Measurements from ENCODE around the gene YPEL1. TPM values are rescaled to one million over a fixed set of nuclear protein-coding genes. Genes with fewer than 3 reads are reported as not detected.

The YPEL1 gene
- total RNA-seq: 10 to 100 TPM in 1 of 2 experiments, 1 to 10 TPM in 1; 8.9 to 11.0 TPM

GRCh38 chr22:21735200-21736083 lies at the start of gene YPEL1:
Gene YPEL1, minus strand, starts transcription at chr22:21735794. Its CDS starts 25,050 bp downstream, at chr22:21710744.
- ChIA-PET CTCF (interaction anchor here (0.7 to 2.1 kb wide), 2 partner anchors 9 to 26 kb away, joined by 3 to 7 read pairs; no protein-coding TSS in a partner anchor), POLR2A (interaction anchor here (0.6 kb wide), 1 partner anchor 14 kb away, joined by 10 read pairs; no protein-coding TSS in a partner anchor)
- DNase-seq: peak; percentile 94
- Mint-ChIP-seq H3K27ac (peak within 1 kb of the TSS; percentile 96), H3K4me1 (peaks cover 21% of the 10 kb centered on the region), H3K36me3 (ENCODE audit: low read depth) (no peaks in the 10 kb centered on the region), H3K9me3 (no peaks in the 10 kb centered on the region), H3K4me3 (peak within 1 kb of the TSS; percentile 91), H3K27me3 (peaks cover 21% of the 10 kb centered on the region)

GRCh38 chr22:21780259-21780658 lies 44.7 kb upstream of the YPEL1 start:
- H3K4me3 Mint-ChIP-seq: no peak overlapping the region
- no peaks in the 10 kb centered on the region for H3K9me3 Mint-ChIP-seq
- no peak for DNase-seq
- peaks cover 2% of the 10 kb centered on the region for H3K4me1 Mint-ChIP-seq
- no peak overlapping the region for H3K27ac Mint-ChIP-seq
- POLR2A ChIA-PET: no interaction called here
- peaks cover 26% of the 10 kb centered on the region for H3K36me3 Mint-ChIP-seq (ENCODE audit: low read depth)
- CTCF ChIA-PET: interaction anchor here (0.6 to 1.2 kb wide), 4 partner anchors 12 to 1077 kb away, joined by 3 to 5 read pairs (median 4); no protein-coding TSS in a partner anchor
- no peaks in the 10 kb centered on the region for H3K27me3 Mint-ChIP-seq

GRCh38 chr22:21779444-21779843 lies 43.9 kb upstream of the YPEL1 start:
- peaks cover 4% of the 10 kb centered on the region for H3K4me1 Mint-ChIP-seq
- H3K9me3 Mint-ChIP-seq: no peaks in the 10 kb centered on the region
- CTCF ChIA-PET: interaction anchor here (1.0 kb wide), 1 partner anchor 73 kb away, joined by 3 read pairs; no protein-coding TSS in a partner anchor
- peaks cover 22% of the 10 kb centered on the region for H3K36me3 Mint-ChIP-seq (ENCODE audit: low read depth)
- POLR2A ChIA-PET: no interaction called here
- H3K4me3 Mint-ChIP-seq: no peak overlapping the region
- no peak for DNase-seq
- no peaks in the 10 kb centered on the region for H3K27me3 Mint-ChIP-seq
- no peak overlapping the region for H3K27ac Mint-ChIP-seq

GRCh38 chr22:21778705-21779363 lies 43.2 kb upstream of the YPEL1 start:
- Mint-ChIP-seq H3K27ac (no peak overlapping the region), H3K9me3 (no peaks in the 10 kb centered on the region), H3K36me3 (ENCODE audit: low read depth) (peaks cover 20% of the 10 kb centered on the region), H3K4me3 (no peak overlapping the region), H3K4me1 (peaks cover 4% of the 10 kb centered on the region), H3K27me3 (no peaks in the 10 kb centered on the region)
- DNase-seq: no peak
- CTCF ChIA-PET: no interaction called here
- POLR2A ChIA-PET: no interaction called here

- Mint-ChIP-seq H3K4me1 (peaks cover 28% of the 10 kb centered on the region), H3K27ac (no peak overlapping the region), H3K27me3 (no peaks in the 10 kb centered on the region), H3K9me3 (no peaks in the 10 kb centered on the region), H3K36me3 (ENCODE audit: low read depth) (peaks cover 56% of the 10 kb centered on the region), H3K4me3 (no peak overlapping the region)
- ChIA-PET POLR2A (no interaction called here), CTCF (interaction anchor here (0.6 to 2.5 kb wide), 3 partner anchors 11 to 166 kb away, joined by 3 to 6 read pairs (median 3); no protein-coding TSS in a partner anchor)
- DNase-seq: no peak
Observed at GRCh38 chr22:21771631-21771976, 36.0 kb upstream of the YPEL1 start.

- Mint-ChIP-seq H3K36me3 (ENCODE audit: low read depth) (peaks cover 71% of the 10 kb centered on the region), H3K4me1 (peaks cover 54% of the 10 kb centered on the region), H3K27ac (peak overlapping the region; percentile 58), H3K9me3 (no peaks in the 10 kb centered on the region), H3K4me3 (no peak overlapping the region), H3K27me3 (no peaks in the 10 kb centered on the region)
- DNase-seq: no peak
- ChIA-PET POLR2A (interaction anchor here (0.5 kb wide), 1 partner anchor 98 kb away, joined by 3 read pairs; no protein-coding TSS in a partner anchor), CTCF (interaction anchor here (0.5 to 1.4 kb wide), 4 partner anchors 8 to 18 kb away, joined by 3 to 4 read pairs (median 4); no protein-coding TSS in a partner anchor)
Observed at GRCh38 chr22:21768435-21768834, 32.8 kb upstream of the YPEL1 start.

- peak; percentile 58 for DNase-seq
- no peak overlapping the region for H3K4me3 Mint-ChIP-seq
- ChIA-PET CTCF (interaction anchor here (0.9 to 1.4 kb wide), 3 partner anchors 8 to 74 kb away, joined by 3 to 5 read pairs (median 3); no protein-coding TSS in a partner anchor), POLR2A (no interaction called here)
- H3K9me3 Mint-ChIP-seq: no peaks in the 10 kb centered on the region
- no peaks in the 10 kb centered on the region for H3K27me3 Mint-ChIP-seq
- peaks cover 72% of the 10 kb centered on the region for H3K36me3 Mint-ChIP-seq (ENCODE audit: low read depth)
- peak overlapping the region; percentile 86 for H3K27ac Mint-ChIP-seq
- peaks cover 63% of the 10 kb centered on the region for H3K4me1 Mint-ChIP-seq
Observed at GRCh38 chr22:21766691-21767462, 31.3 kb upstream of the YPEL1 start.

- Mint-ChIP-seq H3K9me3 (no peaks in the 10 kb centered on the region), H3K4me3 (no peak overlapping the region), H3K27ac (no peak overlapping the region), H3K27me3 (no peaks in the 10 kb centered on the region), H3K4me1 (peaks cover 71% of the 10 kb centered on the region), H3K36me3 (ENCODE audit: low read depth) (peaks cover 69% of the 10 kb centered on the region)
- CTCF ChIA-PET: interaction anchor here (0.9 to 1.2 kb wide), 2 partner anchors 9 to 75 kb away, joined by 3 to 5 read pairs; no protein-coding TSS in a partner anchor
- POLR2A ChIA-PET: no interaction called here
- no peak for DNase-seq
Observed at GRCh38 chr22:21765909-21766529, 30.4 kb upstream of the YPEL1 start.

- H3K4me3 Mint-ChIP-seq: no peak overlapping the region
- ChIA-PET CTCF (interaction anchor here (1.3 to 1.8 kb wide), 2 partner anchors 10 to 49 kb away, joined by 3 to 5 read pairs; no protein-coding TSS in a partner anchor), POLR2A (no interaction called here)
- no peaks in the 10 kb centered on the region for H3K9me3 Mint-ChIP-seq
- H3K27me3 Mint-ChIP-seq: no peaks in the 10 kb centered on the region
- peaks cover 73% of the 10 kb centered on the region for H3K4me1 Mint-ChIP-seq
- H3K27ac Mint-ChIP-seq: peak overlapping the region; percentile 28
- no peak for DNase-seq
- peaks cover 62% of the 10 kb centered on the region for H3K36me3 Mint-ChIP-seq (ENCODE audit: low read depth)
Observed at GRCh38 chr22:21764038-21764804, 28.6 kb upstream of the YPEL1 start.

- ChIA-PET CTCF (interaction anchor here (0.7 to 1.8 kb wide), 2 partner anchors 50 to 54 kb away, joined by 5 read pairs; no protein-coding TSS in a partner anchor), POLR2A (no interaction called here)
- no peaks in the 10 kb centered on the region for H3K27me3 Mint-ChIP-seq
- no peaks in the 10 kb centered on the region for H3K9me3 Mint-ChIP-seq
- peaks cover 61% of the 10 kb centered on the region for H3K36me3 Mint-ChIP-seq (ENCODE audit: low read depth)
- peak; percentile 21 for DNase-seq
- peaks cover 64% of the 10 kb centered on the region for H3K4me1 Mint-ChIP-seq
- no peak overlapping the region for H3K4me3 Mint-ChIP-seq
- no peak overlapping the region for H3K27ac Mint-ChIP-seq
Observed at GRCh38 chr22:21762712-21763581, 27.4 kb upstream of the YPEL1 start.
